KOPT-K1 (cell line): ENCODE results near the gene RBMS1.
"Not testable (repeated sequence)": the region's sequence is repeated elsewhere in the genome, so short reads cannot be mapped to it uniquely, and the experiment has no call there.

Experiments used
- H3K27ac ChIP-seq: fragments of 200-600 bp; sonication (generic); 2 replicates; pipeline ENCODE4 v1.5.1; 2016; ENCODE audit warnings: antibody characterized with exemption, mild to moderate bottlenecking, low read depth, low read length; ENCODE audit not compliant: poor library complexity, severe bottlenecking
- H3K36me3 ChIP-seq: fragments of 200-600 bp; sonication (generic); 2 replicates; pipeline ENCODE4 v1.5.1; 2017; ENCODE audit warnings: antibody characterized with exemption, mild to moderate bottlenecking, low read length, moderate library complexity; ENCODE audit not compliant: insufficient read depth
- H3K9me3 ChIP-seq: fragments of 200-600 bp; sonication (generic); 2 replicates; pipeline ENCODE4 v1.5.1; 2017; ENCODE audit warnings: antibody characterized with exemption, low read length, mild to moderate bottlenecking; ENCODE audit not compliant: insufficient read depth, poor library complexity, severe bottlenecking

Gene RBMS1

GRCh38 chr2:160380000-160380570 lies 113.5 kb downstream of the RBMS1 start:
- H3K36me3 ChIP-seq, result no peaks in the 10 kb centered on the region
- no peak overlapping the region for H3K27ac ChIP-seq
- H3K9me3 ChIP-seq, result no peaks in the 10 kb centered on the region

DNA sequence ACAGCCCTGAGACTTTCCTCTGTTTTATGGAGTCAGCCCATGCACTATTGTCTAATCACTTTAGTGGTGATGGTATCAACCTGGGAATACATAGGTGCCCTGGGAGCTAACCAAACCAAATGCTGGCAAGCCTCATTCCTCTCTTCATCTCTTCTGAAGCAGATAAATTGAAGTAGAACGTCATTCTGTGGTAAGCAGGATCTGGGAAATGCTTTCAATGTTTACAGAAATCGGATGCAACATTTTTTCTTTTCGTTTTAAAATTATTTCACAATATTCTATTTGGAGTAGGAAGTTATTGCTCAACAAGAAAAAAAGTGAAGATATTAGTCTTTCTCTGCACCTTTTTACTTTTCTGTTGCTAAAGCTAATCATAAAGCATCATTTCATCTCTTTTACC lies 114.2 kb downstream of the RBMS1 start:
- no peaks in the 10 kb centered on the region for H3K9me3 ChIP-seq
- no peaks in the 10 kb centered on the region for H3K36me3 ChIP-seq
- H3K27ac ChIP-seq, result no peak overlapping the region

DNA sequence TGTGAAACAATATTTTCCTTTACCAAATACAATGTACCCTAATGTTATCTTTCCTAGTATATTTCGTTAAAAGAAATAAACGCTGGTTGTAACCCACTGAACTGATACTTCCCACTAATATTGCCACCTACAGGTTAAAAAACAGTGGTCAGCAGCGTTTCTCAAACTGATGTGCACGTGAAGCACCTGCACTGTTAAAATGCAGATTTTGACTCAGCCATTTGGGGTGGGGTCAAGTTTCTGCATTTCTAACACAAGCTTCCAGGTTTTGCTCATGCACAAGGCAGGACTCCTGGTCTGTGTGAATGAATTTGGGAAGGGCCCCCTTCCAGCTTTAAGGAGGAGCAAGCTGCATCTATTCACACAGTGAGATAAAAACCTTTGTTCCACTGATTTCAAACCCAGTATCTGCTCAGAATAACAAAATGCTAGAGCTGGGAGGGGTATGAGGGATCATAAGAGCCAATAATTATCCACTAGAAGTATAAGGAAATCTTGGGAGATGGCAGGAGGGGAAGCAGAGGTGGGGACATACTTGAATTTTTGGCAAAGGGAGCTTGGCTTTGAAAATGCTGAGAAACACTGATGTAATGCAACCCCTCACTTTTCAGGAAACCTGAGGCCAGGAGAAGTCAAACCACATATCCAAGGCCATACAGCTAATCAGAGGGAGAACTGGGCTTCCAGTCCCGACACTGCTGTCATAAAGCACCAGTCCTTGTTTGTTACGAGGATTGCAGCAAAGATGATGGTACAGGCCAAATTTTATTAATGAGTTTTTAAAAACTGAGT lies 116.2 kb downstream of the RBMS1 start:
- H3K27ac ChIP-seq, result no peak overlapping the region
- no peaks in the 10 kb centered on the region for H3K9me3 ChIP-seq
- no peaks in the 10 kb centered on the region for H3K36me3 ChIP-seq

GRCh38 chr2:160376576-160376975 lies 117.0 kb downstream of the RBMS1 start:
- no peaks in the 10 kb centered on the region for H3K9me3 ChIP-seq
- H3K27ac ChIP-seq, result no peak overlapping the region
- H3K36me3 ChIP-seq, result no peaks in the 10 kb centered on the region

DNA sequence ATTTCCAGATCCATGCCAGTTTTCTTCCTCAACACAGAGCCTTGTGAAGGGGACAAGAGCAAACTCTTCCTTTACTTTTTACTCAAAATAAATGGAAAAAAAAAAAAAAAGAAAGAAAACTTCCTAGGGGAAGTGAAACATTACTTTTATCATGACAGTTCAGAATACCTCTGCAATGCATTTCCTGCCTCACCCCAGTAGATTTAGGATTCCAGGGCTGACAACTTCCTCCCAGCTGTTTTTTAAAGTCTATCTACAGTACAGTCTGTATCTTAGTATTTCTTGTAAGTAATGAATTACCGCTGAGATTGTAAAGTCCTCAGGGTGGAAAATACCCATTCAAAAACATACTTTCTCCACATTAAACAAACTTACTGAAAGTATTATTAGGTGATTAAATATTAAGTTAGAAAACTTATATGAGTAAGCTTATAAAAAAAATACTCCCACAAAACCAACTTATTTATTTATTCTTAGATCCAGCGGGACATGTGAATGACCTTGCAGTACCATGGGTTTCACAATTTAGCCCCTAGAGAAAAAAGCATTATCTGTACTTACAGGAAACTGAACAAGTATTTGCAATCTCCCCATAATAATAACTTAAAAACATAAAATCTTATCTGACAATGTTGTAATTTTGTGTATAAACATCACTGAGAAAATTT lies 117.7 kb downstream of the RBMS1 start:
- no peaks in the 10 kb centered on the region for H3K36me3 ChIP-seq
- no peak overlapping the region for H3K27ac ChIP-seq
- H3K9me3 ChIP-seq, result no peaks in the 10 kb centered on the region

DNA sequence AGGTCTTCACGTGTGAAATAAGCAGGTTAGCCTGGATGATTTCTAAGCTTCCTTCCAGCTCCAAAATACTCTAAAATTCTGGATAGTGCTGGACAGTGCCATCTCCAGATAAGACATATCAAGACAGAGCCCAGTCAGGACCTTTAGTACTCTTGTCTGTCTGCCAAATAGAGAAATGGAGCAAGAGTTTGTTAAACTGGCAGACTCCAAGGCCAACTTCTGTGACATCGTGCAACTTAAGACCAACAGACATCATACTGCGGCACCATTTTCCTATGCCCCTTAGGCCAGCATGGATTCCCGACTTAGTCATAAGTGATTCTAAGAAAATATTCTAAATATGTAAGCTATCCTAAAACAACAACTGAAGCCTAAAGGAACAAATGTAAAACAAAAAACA lies 118.6 kb downstream of the RBMS1 start:
- H3K9me3 ChIP-seq, result no peaks in the 10 kb centered on the region
- no peak overlapping the region for H3K27ac ChIP-seq

GRCh38 chr2:160373666-160374065 lies 119.9 kb downstream of the RBMS1 start:
- H3K27ac ChIP-seq, result no peak overlapping the region
- H3K9me3 ChIP-seq, result no peaks in the 10 kb centered on the region
- H3K36me3 ChIP-seq, result no peaks in the 10 kb centered on the region

More for the DNA sequence above, 118.6 kb downstream of the RBMS1 start:
- H3K36me3 ChIP-seq, result no peaks in the 10 kb centered on the region

- no peak overlapping the region for H3K27ac ChIP-seq
- H3K9me3 ChIP-seq, result no peaks in the 10 kb centered on the region
These were observed 120.3 kb downstream of the RBMS1 start for GRCh38 chr2:160373263-160373662.

DNA sequence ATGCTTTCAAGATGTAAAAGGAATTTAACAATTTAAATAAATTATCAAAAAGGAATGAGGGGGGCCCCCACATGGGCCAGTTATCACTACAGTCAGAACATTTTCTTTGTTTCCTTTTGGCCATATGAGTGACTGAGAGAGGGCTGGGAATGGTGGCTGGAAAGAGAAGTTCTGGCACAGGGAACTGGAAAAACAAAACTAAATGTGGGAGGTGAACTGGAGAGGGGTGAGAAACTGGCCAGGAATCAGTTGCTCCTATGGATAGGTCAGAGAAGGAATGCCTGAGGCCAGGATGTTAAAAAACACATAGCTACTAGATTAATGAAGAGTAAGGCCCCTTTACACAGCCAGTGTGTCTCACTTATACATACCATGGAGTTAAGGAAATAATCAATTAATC lies 121.0 kb downstream of the RBMS1 start:
- no peak overlapping the region for H3K27ac ChIP-seq
- no peaks in the 10 kb centered on the region for H3K36me3 ChIP-seq
- H3K9me3 ChIP-seq, result no peaks in the 10 kb centered on the region

More at GRCh38 chr2:160373263-160373662, 120.3 kb downstream of the RBMS1 start:
- no peaks in the 10 kb centered on the region for H3K36me3 ChIP-seq

DNA sequence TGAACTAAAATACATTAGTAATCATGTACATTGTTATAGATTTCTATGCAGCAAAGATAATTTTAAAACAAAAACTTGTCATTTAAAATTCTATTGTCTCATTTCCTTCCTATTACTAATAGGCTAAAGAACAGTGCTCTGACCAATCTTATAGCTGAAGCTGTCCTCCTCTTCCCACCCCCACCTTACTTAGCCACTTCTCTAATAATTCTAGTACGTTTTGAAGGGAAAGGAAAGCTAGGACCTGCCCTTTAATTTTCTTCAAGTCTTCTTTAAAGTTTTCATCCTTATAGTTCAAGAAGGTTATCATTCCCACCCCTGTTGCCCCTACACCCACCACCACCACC lies 121.6 kb downstream of the RBMS1 start:
- no peaks in the 10 kb centered on the region for H3K9me3 ChIP-seq
- no peak overlapping the region for H3K27ac ChIP-seq
- 0 out of 2 replicates have a peak, but pooled peaks cover 2% of the 10 kb centered on the region for H3K36me3 ChIP-seq

- Histone ChIP-seq H3K27ac (no peak overlapping the region), H3K36me3 (peaks cover 7% of the 10 kb centered on the region), H3K9me3 (no peaks in the 10 kb centered on the region)
These were observed 122.2 kb downstream of the RBMS1 start for GRCh38 chr2:160371251-160372009.

GRCh38 chr2:160368988-160369930 lies 124.3 kb downstream of the RBMS1 start:
- H3K9me3 ChIP-seq, result no peaks in the 10 kb centered on the region

DNA sequence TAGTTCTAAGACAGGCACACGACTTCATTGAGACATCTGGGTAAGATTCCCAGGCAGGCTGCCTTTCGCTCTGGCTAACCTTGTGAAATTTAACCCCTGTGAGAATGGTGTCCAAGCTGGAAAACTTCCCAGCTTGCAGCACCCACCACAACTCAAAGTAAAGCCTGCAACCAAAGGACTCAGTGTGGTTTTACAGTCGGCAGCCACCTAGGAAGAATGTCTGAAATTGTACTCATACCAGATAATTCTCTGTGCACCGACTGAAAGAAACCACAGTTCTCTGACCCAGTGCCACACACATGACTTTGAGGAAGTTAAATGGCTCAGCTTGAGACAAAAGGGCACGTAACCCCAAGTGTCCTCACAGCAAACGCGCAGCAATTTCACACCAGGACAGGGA lies 125.7 kb downstream of the RBMS1 start:
- Histone ChIP-seq H3K27ac (peak overlapping the region; percentile 12), H3K9me3 (no peaks in the 10 kb centered on the region), H3K36me3 (peaks cover 30% of the 10 kb centered on the region)

More at GRCh38 chr2:160368988-160369930, 124.3 kb downstream of the RBMS1 start:
- Histone ChIP-seq H3K27ac (no peak overlapping the region), H3K36me3 (peaks cover 29% of the 10 kb centered on the region)

DNA sequence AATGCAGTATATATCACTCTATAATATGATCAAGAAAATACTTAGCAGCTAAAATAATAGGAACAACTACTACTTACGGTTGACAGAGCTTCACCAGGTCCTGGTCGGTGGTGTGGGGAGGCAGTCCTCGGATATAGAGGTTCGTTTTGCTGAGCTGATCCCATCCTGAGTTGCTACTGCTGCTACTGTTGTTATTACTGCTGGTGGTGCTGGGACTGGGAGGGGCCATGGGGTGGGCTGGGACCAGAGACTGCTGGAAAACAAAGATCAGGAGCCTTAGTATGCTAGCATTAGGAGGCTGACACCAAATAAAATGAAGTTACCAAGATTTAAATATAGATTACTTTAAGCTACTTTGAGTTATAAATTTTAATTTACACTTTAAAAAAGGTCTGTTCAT lies 126.5 kb downstream of the RBMS1 start:
- not testable (repeated sequence) for H3K9me3 ChIP-seq, H3K27ac ChIP-seq
- peaks cover 30% of the 10 kb centered on the region for H3K36me3 ChIP-seq
